Measurements from ENCODE around the gene MMP25. TPM values are rescaled to one million over a fixed set of nuclear protein-coding genes. Genes with fewer than 3 reads are reported as not detected.

The MMP25 gene
- total and polyA plus RNA-seq, 9 of the 15 experiments (the other 6 are each of a cell fraction or from before 2014, with no cell fraction given): 0.03 to 0.04 TPM; not detected in 7

GRCh38 chr16:3004781-3005284, 41.5 kb upstream of the MMP25 start (continued):
- no peak for TF ChIP-seq RREB1 (CRISPR knock-in tag; IDR thresholded peaks at IDR 0.05)
- TF ChIP-seq RCOR1 (IDR thresholded peaks at IDR 0.05; ENCODE audit: borderline replicate concordance in 1 of 2, low read depth in 2 of 2, low read length in 2 of 2): 0 out of 4 replicates have a peak, but pooled peaks of 1 of the 2 experiments have one; percentile 3
- peak; percentile 94 to 95 for TF ChIP-seq MNT (conservative IDR thresholded peaks at IDR 0.05)
- no peak for TF ChIP-seq TRIM28 (IDR thresholded peaks at IDR 0.05)
- TF ChIP-seq JUND (IDR thresholded peaks at IDR 0.05; ENCODE audit: borderline replicate concordance, low read depth, low read length): peak; percentile 6; the same call in 1 of the 2 replicates
- TF ChIP-seq JUND (tag; IDR thresholded peaks at IDR 0.05; ENCODE audit: borderline replicate concordance, low read depth, low read length): no peak
- peak; percentile 80 for TF ChIP-seq VEZF1 (CRISPR knock-in tag; IDR thresholded peaks at IDR 0.05)
- TF ChIP-seq RB1 (IDR thresholded peaks at IDR 0.05; ENCODE audit: low read depth): peak; percentile 8; the same call in 1 of the 2 replicates
- TF ChIP-seq CCAR2 (IDR thresholded peaks at IDR 0.05; ENCODE audit: low read depth, low read length): no peak
- peak; percentile 58; the same call in 1 of the 2 replicates for TF ChIP-seq MTA3 (IDR thresholded peaks at IDR 0.05; ENCODE audit: borderline replicate concordance)
- TF ChIP-seq UBTF (IDR thresholded peaks at IDR 0.05; ENCODE audit: borderline replicate concordance in 1 of 2, low read depth in 2 of 2, low read length in 2 of 2): 0 out of 4 replicates have a peak, but pooled peaks of 1 of the 2 experiments have one; percentile 24
- TF ChIP-seq LARP7 (IDR thresholded peaks at IDR 0.05): no peak
- no peak for TF ChIP-seq ZNF3 (CRISPR knock-in tag; IDR thresholded peaks at IDR 0.05)
- no peak for TF ChIP-seq ZNF644 (tag; IDR thresholded peaks at IDR 0.05; ENCODE audit: low read depth)
- TF ChIP-seq BMI1 (IDR thresholded peaks at IDR 0.05; ENCODE audit: low read length): no peak
- TF ChIP-seq GATAD2B (IDR thresholded peaks at IDR 0.05; ENCODE audit: borderline replicate concordance): no peak
- TF ChIP-seq ESRRA (IDR thresholded peaks at IDR 0.05; ENCODE audit: borderline replicate concordance, low read depth): peak; percentile 8; the same call in 1 of the 2 replicates

All from K562 (cell line).